HepG2 (cell line): Measurements from ENCODE around the gene LMNA. TPM values are rescaled to one million over a fixed set of nuclear protein-coding genes. Genes with fewer than 3 reads are reported as not detected.

Experiments
- ATAC-seq: fragments of 200-7000 bp; cut with Tn5 transposase; 3 replicates; pipeline ENCODE4 v1.9.1; 2020; ENCODE audit warnings: mild to moderate bottlenecking, moderate library complexity
- BruUV-seq: library from RNA; stranded (reverse); fragments of 400-500 nt; replicated peaks from 2 replicates; lab custom pipeline; 2021; lab: Mats Ljungman, UMichigan
- CTCF ChIA-PET: fragments of 300-600 bp; formaldehyde crosslinking; extraction: SDS; loops from one replicate; lab custom pipeline; 2021; ENCODE audit warnings: low total read pairs, inconsistent platforms, low intra/inter-chr PET ratio; lab: Yijun Ruan, JAX
- POLR2A ChIA-PET: fragments of 350-600 bp; sonication (Branson Sonifier 250); formaldehyde crosslinking; loops from one replicate; lab custom pipeline; 2020; ENCODE audit warnings: antibody characterized with exemption, inconsistent platforms; lab: Yijun Ruan, JAX
- DNase-seq: peaks from one replicate; pipeline ENCODE4 v3.0.0-alpha.2; 2015; ENCODE audit warnings: low spot score
- FAIRE-seq: peaks from 3 replicates; lab custom pipeline; 2011; peaks lifted over from hg19 to GRCh38; lab: Jason Lieb, UNC
- H2AFZ ChIP-seq: one replicate; pipeline ENCODE4 v1.6.1; 2011; ENCODE audit warnings: low read length, inconsistent platforms
- H3K27ac ChIP-seq: fragments of 300-600 bp; 3 replicates; pipeline ENCODE4 v1.8.0; 2011; ENCODE audit warnings: mixed run types, mild to moderate bottlenecking, mixed read lengths, low read length, inconsistent platforms; ENCODE audit not compliant: insufficient read depth; ENCODE audit errors: extremely low read length
- H3K27me3 ChIP-seq, 2 experiments: fragments of 200-600 bp in 1 of 2; 2 replicates in 1 of 2; 3 replicates in 1 of 2; pipeline versions ENCODE4 v1.6.0 to v1.8.0; 2011; ENCODE audit warnings: low read length in 2 of 2, mild to moderate bottlenecking in 2 of 2, moderate library complexity in 2 of 2, inconsistent platforms in 1 of 2; ENCODE audit not compliant: insufficient read depth in 2 of 2, control insufficient read depth in 1 of 2
- H3K36me3 ChIP-seq, 2 experiments: fragments of 200-600 bp in 1 of 2; replicated peaks in 1 of 2; 2 replicates in 1 of 2; 3 replicates in 1 of 2; pipeline versions ENCODE4 v1.5.1 to v1.8.0; 2011; ENCODE audit warnings: low read length in 2 of 2, inconsistent platforms in 1 of 2; ENCODE audit not compliant: insufficient read depth in 2 of 2, control insufficient read depth in 1 of 2
- H3K4me1 ChIP-seq: 2 replicates; pipeline ENCODE4 v1.5.1; 2012; ENCODE audit warnings: low read length, inconsistent platforms; ENCODE audit not compliant: insufficient read depth
- H3K4me2 ChIP-seq: 2 replicates; pipeline ENCODE4 v1.6.0; 2011; ENCODE audit warnings: low read depth, low read length, inconsistent platforms
- H3K4me3 ChIP-seq, 3 experiments: fragments of 200-600 bp in 1 of 3; sonication (generic), shearing (Covaris generic) in 1 of 3; replicated peaks in 1 of 3; 2 replicates each; pipeline ENCODE4 v1.5.1; 2011 to 2016; ENCODE audit warnings: low read length in 3 of 3, inconsistent platforms in 2 of 3, low read depth in 2 of 3, mild to moderate bottlenecking in 2 of 3, control low read depth in 1 of 3, mixed read lengths in 1 of 3; ENCODE audit not compliant: insufficient read depth in 1 of 3
- H3K79me2 ChIP-seq: one replicate; pipeline ENCODE4 v1.6.1; 2011; ENCODE audit warnings: low read length, inconsistent platforms; ENCODE audit not compliant: insufficient read depth
- H3K9ac ChIP-seq: 2 replicates; pipeline ENCODE4 v1.6.0; 2011; ENCODE audit warnings: mild to moderate bottlenecking, low read depth, low read length, inconsistent platforms; ENCODE audit not compliant: insufficient read depth
- H3K9me3 ChIP-seq: 2 replicates; pipeline ENCODE4 v1.5.1; 2012; ENCODE audit warnings: mild to moderate bottlenecking, low read length
- H4K20me1 ChIP-seq: 2 replicates; pipeline ENCODE4 v1.6.0; 2011; ENCODE audit warnings: inconsistent platforms, mild to moderate bottlenecking, low read length, moderate library complexity; ENCODE audit not compliant: insufficient read depth
- NR2C2 ChIP-seq: sonication (generic); formaldehyde crosslinking; IDR thresholded peaks from 2 replicates; pipeline ENCODE4 v1.4.0; 2020; ENCODE audit warnings: missing genetic modification reagents, mild to moderate bottlenecking, moderate library complexity, borderline replicate concordance
- PAX8 ChIP-seq: sonication (generic); formaldehyde crosslinking; IDR thresholded peaks from 2 replicates; pipeline ENCODE4 v1.8.0; 2022; ENCODE audit warnings: mild to moderate bottlenecking, missing genetic modification reagents, borderline replicate concordance
- ZBTB4 ChIP-seq: sonication (generic); formaldehyde crosslinking; IDR thresholded peaks from 2 replicates; pipeline ENCODE4 v1.4.0; 2020; ENCODE audit warnings: missing genetic modification reagents, mild to moderate bottlenecking, borderline replicate concordance
- ZNF317 ChIP-seq: sonication (generic); formaldehyde crosslinking; IDR thresholded peaks from 2 replicates; pipeline ENCODE4 v1.5.0; 2020; ENCODE audit warnings: mild to moderate bottlenecking, missing genetic modification reagents
- WGBS: methylation state at CpG from one replicate; pipeline ENCODE4 v1.1.6; 2017; ENCODE audit warnings: low lambda C conversion rate; 5-methylcytosine and 5-hydroxymethylcytosine counted together
- in situ Hi-C: cut with HindIII; loops from 2 replicates; pipeline ENCODE4 v1.10.0; 2017; ENCODE audit warnings: low pct_unique_long_range_greater_than_20kb; ENCODE audit not compliant: extremely low pct_ligation_motif_present
- intact Hi-C: fragments of 100-400 bp; cut with micrococcal nuclease; formaldehyde crosslinking; loops from one replicate; pipeline ENCODE4 v1.10.0; 2022; ENCODE audit not compliant: unreplicated experiment
- polyA plus RNA-seq, 8 experiments: library from polyadenylated mRNA; depleted of rRNA in 3 of 8; stranded (reverse) in 7 of 8; unstranded in 1 of 8; fragments of >200 nt; fragmentation: Illumina TruSeq in 4 of 8; extraction: Trizol in 4 of 8; gene quantifications; 2 replicates each; pipeline versions ENCODE4 v1.2.1 to v1.2.3, GENCODE V29; 2011 to 2016; ENCODE audit warnings: low read depth in 4 of 8, missing spikeins in 1 of 8, mixed read lengths in 1 of 8; ENCODE audit not compliant: insufficient read depth in 1 of 8
- total RNA-seq, 5 experiments: library from RNA; depleted of rRNA; stranded (reverse); fragments of >200 nt; fragmentation: Illumina TruSeq; extraction: Trizol; gene quantifications; 2 replicates each; pipeline ENCODE4 v1.2.3, GENCODE V29; 2016; ENCODE audit warnings: low read depth in 1 of 5

Gene LMNA
- total and polyA plus RNA-seq, 2 of the 13 experiments (the other 11 are each of a cell fraction or from before 2014, with no cell fraction given), result 107 to 225 TPM

- Histone ChIP-seq H3K9ac (no peak overlapping the region), H3K36me3 (no peaks in the 10 kb centered on the region), H3K9me3 (no peaks in the 10 kb centered on the region), H3K4me3 (no peak overlapping the region), H3K79me2 (no peaks in the 10 kb centered on the region)
- BruUV-seq, result no TSS peak
- no peak for DNase-seq
- no peak for FAIRE-seq
- in situ Hi-C loops, result no loop called here
- CTCF ChIA-PET, result no interaction called here
- ATAC-seq, result no peak
- no peak for TF ChIP-seq ZBTB4 (CRISPR knock-in tag)
- TF ChIP-seq, all 625 proteins: peak for 0
- peaks cover 0 to 29% of the 10 kb centered on the region in 2 experiments; a peak in 3 of 5 replicates for H3K27me3 ChIP-seq
- H3K4me1 ChIP-seq, result peaks cover 36% of the 10 kb centered on the region
- no peak overlapping the region for H2AFZ ChIP-seq
- POLR2A ChIA-PET, result interaction anchor here (1.2 to 2.5 kb wide), 2 partner anchors 57 to 69 kb away, joined by 3 to 9 read pairs; partner anchors contain the start of gene PMF1
- 46% methylated on average over 11 of the region's 12 CpGs for WGBS
- no peak overlapping the region for H3K27ac ChIP-seq
- intact Hi-C loops, result no loop called here
- no peak overlapping the region for H3K4me2 ChIP-seq
- no peaks in the 10 kb centered on the region for H4K20me1 ChIP-seq
These were observed 41.4 kb downstream of the LMNA start for GRCh38 chr1:156155756-156156510.

GRCh38 chr1:156157506-156157905 is 43.0 kb downstream of the LMNA start:
- no peak overlapping the region for H3K27ac ChIP-seq
- no peak overlapping the region for H2AFZ ChIP-seq
- WGBS, result 85% methylated on average over 3 of the region's 3 CpGs
- H3K36me3 ChIP-seq, result no peaks in the 10 kb centered on the region
- peaks cover 28% of the 10 kb centered on the region for H3K4me1 ChIP-seq
- BruUV-seq, result no TSS peak
- in situ Hi-C loops, result no loop called here
- no peaks in the 10 kb centered on the region for H3K9me3 ChIP-seq
- H3K4me3 ChIP-seq, result no peak overlapping the region
- POLR2A ChIA-PET, result no interaction called here
- H3K27me3 ChIP-seq, result peaks cover 0 to 29% of the 10 kb centered on the region in 2 experiments; a peak in 3 of 5 replicates
- intact Hi-C loops, result no loop called here
- no peak for FAIRE-seq
- no peak for DNase-seq
- no peak overlapping the region for H3K9ac ChIP-seq
- H3K4me2 ChIP-seq, result no peak overlapping the region
- CTCF ChIA-PET, result no interaction called here
- no peaks in the 10 kb centered on the region for H3K79me2 ChIP-seq
- TF ChIP-seq PAX8 (CRISPR knock-in tag) (no peak), NR2C2 (CRISPR knock-in tag) (no peak), ZNF317 (CRISPR knock-in tag) (0 out of 2 replicates have a peak, but pooled peaks have one; percentile 39)
- ATAC-seq, result no peak
- H4K20me1 ChIP-seq, result no peaks in the 10 kb centered on the region
